ENCODE results near the gene CHERP.

CHERP gene, protein sequence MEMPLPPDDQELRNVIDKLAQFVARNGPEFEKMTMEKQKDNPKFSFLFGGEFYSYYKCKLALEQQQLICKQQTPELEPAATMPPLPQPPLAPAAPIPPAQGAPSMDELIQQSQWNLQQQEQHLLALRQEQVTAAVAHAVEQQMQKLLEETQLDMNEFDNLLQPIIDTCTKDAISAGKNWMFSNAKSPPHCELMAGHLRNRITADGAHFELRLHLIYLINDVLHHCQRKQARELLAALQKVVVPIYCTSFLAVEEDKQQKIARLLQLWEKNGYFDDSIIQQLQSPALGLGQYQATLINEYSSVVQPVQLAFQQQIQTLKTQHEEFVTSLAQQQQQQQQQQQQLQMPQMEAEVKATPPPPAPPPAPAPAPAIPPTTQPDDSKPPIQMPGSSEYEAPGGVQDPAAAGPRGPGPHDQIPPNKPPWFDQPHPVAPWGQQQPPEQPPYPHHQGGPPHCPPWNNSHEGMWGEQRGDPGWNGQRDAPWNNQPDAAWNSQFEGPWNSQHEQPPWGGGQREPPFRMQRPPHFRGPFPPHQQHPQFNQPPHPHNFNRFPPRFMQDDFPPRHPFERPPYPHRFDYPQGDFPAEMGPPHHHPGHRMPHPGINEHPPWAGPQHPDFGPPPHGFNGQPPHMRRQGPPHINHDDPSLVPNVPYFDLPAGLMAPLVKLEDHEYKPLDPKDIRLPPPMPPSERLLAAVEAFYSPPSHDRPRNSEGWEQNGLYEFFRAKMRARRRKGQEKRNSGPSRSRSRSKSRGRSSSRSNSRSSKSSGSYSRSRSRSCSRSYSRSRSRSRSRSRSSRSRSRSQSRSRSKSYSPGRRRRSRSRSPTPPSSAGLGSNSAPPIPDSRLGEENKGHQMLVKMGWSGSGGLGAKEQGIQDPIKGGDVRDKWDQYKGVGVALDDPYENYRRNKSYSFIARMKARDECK

DNA sequence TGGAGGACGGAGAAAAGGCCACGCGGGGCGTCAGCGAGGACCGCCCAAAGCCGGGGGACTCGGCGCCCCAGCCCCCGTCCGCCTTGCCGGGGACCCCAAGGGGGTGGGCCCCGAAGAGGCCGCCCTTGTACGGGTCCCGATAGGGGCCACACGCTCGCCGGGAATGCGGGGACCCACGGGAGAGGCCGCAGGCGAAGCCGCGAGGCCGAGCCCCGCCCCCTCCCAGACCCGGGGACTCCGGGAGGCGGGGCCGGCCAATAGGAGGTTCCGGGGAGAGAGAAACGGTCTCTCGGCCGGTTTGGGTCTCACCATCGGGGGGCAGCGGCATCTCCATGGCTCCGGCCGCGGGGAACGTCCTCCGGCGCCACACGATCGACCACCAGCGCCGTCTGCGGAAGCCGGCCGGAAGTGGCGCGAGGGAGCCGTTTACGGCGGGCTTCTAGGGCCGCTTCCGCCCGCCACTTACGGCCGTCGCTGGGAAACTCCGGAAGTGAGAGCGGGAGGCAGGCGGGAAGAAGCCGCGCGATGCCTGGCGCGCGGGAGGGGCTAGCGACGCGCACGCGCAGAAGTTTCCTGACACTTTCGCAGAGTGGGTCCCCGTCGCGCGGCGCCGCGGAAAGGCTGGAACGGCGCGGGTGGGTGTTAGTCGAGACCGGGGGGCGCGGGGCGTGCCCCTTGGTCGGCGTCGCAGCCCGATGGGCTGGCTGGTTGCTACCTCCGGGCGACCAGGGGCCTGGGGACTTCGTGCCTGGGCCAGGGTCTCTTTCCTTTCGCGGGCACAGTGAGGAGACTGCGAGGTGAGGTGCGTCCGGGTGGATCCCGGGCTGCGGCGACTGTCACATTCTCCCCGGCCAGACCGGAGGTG, at the start of gene CHERP:
CHERP (minus strand) TSS at position 393 of the 865 bp plus-strand sequence; CDS start at position 334, 59 bp downstream.
- peak; percentile 97 for DNase-seq (ENCODE audit: low spot score)
- TF ChIP-seq, protein P1, sequence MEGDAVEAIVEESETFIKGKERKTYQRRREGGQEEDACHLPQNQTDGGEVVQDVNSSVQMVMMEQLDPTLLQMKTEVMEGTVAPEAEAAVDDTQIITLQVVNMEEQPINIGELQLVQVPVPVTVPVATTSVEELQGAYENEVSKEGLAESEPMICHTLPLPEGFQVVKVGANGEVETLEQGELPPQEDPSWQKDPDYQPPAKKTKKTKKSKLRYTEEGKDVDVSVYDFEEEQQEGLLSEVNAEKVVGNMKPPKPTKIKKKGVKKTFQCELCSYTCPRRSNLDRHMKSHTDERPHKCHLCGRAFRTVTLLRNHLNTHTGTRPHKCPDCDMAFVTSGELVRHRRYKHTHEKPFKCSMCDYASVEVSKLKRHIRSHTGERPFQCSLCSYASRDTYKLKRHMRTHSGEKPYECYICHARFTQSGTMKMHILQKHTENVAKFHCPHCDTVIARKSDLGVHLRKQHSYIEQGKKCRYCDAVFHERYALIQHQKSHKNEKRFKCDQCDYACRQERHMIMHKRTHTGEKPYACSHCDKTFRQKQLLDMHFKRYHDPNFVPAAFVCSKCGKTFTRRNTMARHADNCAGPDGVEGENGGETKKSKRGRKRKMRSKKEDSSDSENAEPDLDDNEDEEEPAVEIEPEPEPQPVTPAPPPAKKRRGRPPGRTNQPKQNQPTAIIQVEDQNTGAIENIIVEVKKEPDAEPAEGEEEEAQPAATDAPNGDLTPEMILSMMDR (IDR thresholded peaks at IDR 0.05; ENCODE audit: borderline replicate concordance, control extremely low read depth, extremely low read depth, insufficient read depth, missing control alignments): no peak
- in situ Hi-C loops (cut with MboI; ENCODE audit: low sequenced_read_pairs, unreplicated experiment): no loop called here

DNA sequence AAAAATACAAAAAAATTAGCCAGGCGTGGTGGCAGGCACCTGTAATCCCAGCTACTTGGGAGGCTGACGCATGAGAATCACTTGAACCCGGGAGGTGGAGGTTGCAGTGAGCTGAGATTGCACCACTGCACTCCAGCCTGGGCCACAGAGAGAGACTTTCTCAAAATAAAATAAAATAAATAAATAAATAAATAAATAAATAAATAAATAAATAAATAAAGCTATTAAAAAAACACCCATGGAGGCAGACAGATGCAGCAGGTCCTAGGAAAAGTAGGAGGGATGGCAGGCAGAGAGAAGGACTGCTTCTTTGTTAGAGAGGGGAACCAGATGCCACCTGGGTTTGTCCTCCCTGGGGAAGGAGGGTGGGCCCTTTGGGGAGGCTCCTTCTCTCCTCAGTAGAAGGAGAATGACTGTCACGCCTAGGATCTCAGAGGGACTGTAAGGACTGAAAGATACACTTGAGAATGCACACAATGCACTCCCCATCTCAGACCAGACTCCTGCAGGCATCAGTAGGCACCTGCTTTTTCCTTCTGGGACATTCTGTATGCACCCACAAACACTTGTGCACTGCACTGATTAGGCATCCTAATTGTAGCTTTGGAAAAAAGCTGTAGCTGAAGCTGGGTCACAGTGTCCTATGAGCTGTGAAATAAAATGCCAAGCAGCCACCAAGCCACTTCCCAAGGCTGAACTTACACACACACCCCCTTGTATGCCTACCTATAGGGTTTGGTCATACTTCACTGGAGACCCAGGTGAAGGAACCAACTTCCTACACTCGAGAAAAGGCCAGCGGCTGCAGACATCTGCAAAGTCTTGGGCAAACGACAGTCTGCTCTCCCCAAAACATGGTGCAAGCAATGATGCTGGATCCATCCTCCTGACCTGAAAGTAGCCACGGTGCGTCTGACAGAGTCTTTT, 48.9 kb upstream of the CHERP start:
- DNase-seq (ENCODE audit: low spot score): no peak
- in situ Hi-C loops (cut with MboI; ENCODE audit: low sequenced_read_pairs, unreplicated experiment): no loop called here
- TF ChIP-seq, protein P1 (IDR thresholded peaks at IDR 0.05; ENCODE audit: borderline replicate concordance, control extremely low read depth, extremely low read depth, insufficient read depth, missing control alignments): no peak

DNA sequence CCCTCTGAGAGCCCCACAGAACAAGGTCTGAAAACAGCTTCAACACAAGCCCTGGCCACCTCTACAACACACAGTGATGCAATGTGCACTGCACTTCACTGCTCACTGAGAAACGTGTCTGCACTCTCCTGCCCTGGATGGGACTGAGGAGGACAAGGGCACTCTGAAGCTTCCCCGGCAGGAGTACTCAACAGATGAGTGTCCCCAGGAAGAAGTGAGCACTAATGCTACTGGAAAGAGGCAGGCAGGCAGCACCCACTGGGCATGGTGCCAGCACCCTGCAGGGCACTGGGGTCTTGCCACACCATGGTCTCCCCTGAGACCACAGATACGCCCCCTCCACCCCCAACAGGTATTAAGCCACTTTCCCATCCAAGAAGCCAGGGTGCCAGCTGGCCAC, 47.7 kb upstream of the CHERP start:
- TF ChIP-seq, protein P1 (IDR thresholded peaks at IDR 0.05; ENCODE audit: borderline replicate concordance, control extremely low read depth, extremely low read depth, insufficient read depth, missing control alignments): no peak
- DNase-seq (ENCODE audit: low spot score): no peak
- in situ Hi-C loops (cut with MboI; ENCODE audit: low sequenced_read_pairs, unreplicated experiment): no loop called here

DNA sequence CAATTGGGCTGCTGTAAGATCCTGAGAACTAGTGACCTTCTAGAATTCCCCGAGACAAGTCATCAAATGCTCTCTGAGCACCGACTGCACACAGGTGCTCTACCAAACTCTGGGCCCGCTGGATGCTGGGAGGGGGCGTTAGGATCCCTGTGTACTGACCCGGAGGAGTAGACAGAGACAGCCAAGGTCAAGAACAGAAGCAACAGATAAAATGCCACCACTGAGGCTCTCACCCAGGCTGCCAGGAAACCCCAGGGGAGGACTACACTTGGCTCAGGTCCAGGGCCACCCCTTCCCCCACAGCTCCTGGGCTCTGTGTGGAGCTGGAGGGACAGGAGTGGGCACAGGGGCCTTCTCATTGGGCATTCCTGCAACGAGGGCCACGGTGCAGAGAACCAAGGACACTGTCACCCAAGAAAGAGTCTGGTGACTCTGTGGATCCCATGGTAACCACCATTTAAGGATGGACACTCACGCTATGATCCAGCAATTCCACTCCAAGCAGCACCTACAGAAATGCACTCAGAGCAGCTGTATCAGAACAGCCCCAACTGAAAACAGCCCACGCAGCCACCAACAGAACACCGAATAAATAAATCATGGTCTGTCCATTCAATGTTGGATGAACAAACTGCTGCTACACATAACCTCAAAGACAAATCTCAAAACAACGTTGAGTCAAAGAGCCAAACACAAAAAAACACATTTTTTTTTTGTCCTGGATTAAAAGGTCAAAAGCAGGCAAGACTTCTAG, 46.8 kb upstream of the CHERP start:
- in situ Hi-C loops (cut with MboI; ENCODE audit: low sequenced_read_pairs, unreplicated experiment): no loop called here
- TF ChIP-seq, protein P1 (IDR thresholded peaks at IDR 0.05; ENCODE audit: borderline replicate concordance, control extremely low read depth, extremely low read depth, insufficient read depth, missing control alignments): no peak
- no peak for DNase-seq (ENCODE audit: low spot score)

All from GM13976 (cell line).